RCC 7860 (cell line): Measurements from ENCODE around the gene PCLAF.
"Not testable (repeated sequence)": the region's sequence is repeated elsewhere in the genome, so short reads cannot be mapped to it uniquely, and the experiment has no call there.

ENCODE experiments used
- DNase-seq: peaks from one replicate; pipeline ENCODE4 v3.0.0-alpha.2; 2015; ENCODE audit warnings: low spot score
- FAIRE-seq: peaks from 2 replicates; lab custom pipeline; 2012; peaks lifted over from hg19 to GRCh38; lab: Jason Lieb, UNC

Gene PCLAF

GRCh38 chr15:64381000-64381751 is at the start of gene PCLAF:
Gene PCLAF, minus strand, starts transcription at chr15:64381441. Its CDS starts 70 bp downstream, at chr15:64381371.
- peak; percentile 87 for FAIRE-seq
- peak; percentile 85 for DNase-seq

- no peak for FAIRE-seq
Observed at GRCh38 chr15:64430000-64430735, 48.9 kb upstream of the PCLAF start.

GRCh38 chr15:64429448-64429847 is 48.2 kb upstream of the PCLAF start:
- DNase-seq (no peak), FAIRE-seq (no peak)

More at GRCh38 chr15:64430000-64430735, 48.9 kb upstream of the PCLAF start:
- no peak for DNase-seq

- FAIRE-seq (no peak), DNase-seq (peak; percentile 21)
Observed at GRCh38 chr15:64426845-64427465, 45.7 kb upstream of the PCLAF start.

- no peak for FAIRE-seq
- no peak for DNase-seq
Observed at GRCh38 chr15:64425221-64425620, 44.0 kb upstream of the PCLAF start.

GRCh38 chr15:64423970-64424369 is 42.7 kb upstream of the PCLAF start:
- DNase-seq (no peak), FAIRE-seq (no peak)

GRCh38 chr15:64422697-64423096 is 41.5 kb upstream of the PCLAF start:
- FAIRE-seq (no peak), DNase-seq (no peak)

- DNase-seq (no peak), FAIRE-seq (no peak)
Observed at GRCh38 chr15:64412216-64412615, 31.0 kb upstream of the PCLAF start.

- FAIRE-seq = no peak
- DNase-seq = no peak
Observed at GRCh38 chr15:64400583-64400982, 19.3 kb upstream of the PCLAF start.

GRCh38 chr15:64398575-64398974 is 17.3 kb upstream of the PCLAF start:
- FAIRE-seq (no peak), DNase-seq (no peak)

GRCh38 chr15:64396789-64397188 is 15.5 kb upstream of the PCLAF start:
- DNase-seq (no peak), FAIRE-seq (no peak)

GRCh38 chr15:64392471-64392870 is 11.2 kb upstream of the PCLAF start:
- not testable (repeated sequence) for FAIRE-seq, DNase-seq

GRCh38 chr15:64389036-64389435 is 7.8 kb upstream of the PCLAF start:
- DNase-seq (no peak), FAIRE-seq (no peak)

GRCh38 chr15:64387562-64388168 is 6.4 kb upstream of the PCLAF start, which contains the start of gene TRIP4:
Gene TRIP4, plus strand, starts transcription at chr15:64387836. Its CDS starts 28 bp downstream, at chr15:64387864.
- peak; percentile 67 for FAIRE-seq
- DNase-seq = peak; percentile 93

GRCh38 chr15:64386291-64386690 is 5.0 kb upstream of the PCLAF start:
- DNase-seq (no peak), FAIRE-seq (no peak)

- FAIRE-seq = no peak
- no peak for DNase-seq
Observed at GRCh38 chr15:64383760-64384159, 2.5 kb upstream of the PCLAF start.

- not testable (repeated sequence) for DNase-seq, FAIRE-seq
Observed at GRCh38 chr15:64380130-64380870, 941 bp downstream of the PCLAF start.

GRCh38 chr15:64379216-64379960 is 1.9 kb downstream of the PCLAF start:
- DNase-seq (no peak), FAIRE-seq (no peak)

GRCh38 chr15:64373360-64373759 is 7.9 kb downstream of the PCLAF start:
- no peak for FAIRE-seq

GRCh38 chr15:64371383-64371782 is 9.9 kb downstream of the PCLAF start:
- DNase-seq, FAIRE-seq: not testable (repeated sequence)

More at GRCh38 chr15:64373360-64373759, 7.9 kb downstream of the PCLAF start:
- DNase-seq = no peak
